Measurements from ENCODE around the gene CHST11.

GRCh38 chr12:104743202-104743580, 286.4 kb downstream of the CHST11 start:
- TF ChIP-seq, protein P1, sequence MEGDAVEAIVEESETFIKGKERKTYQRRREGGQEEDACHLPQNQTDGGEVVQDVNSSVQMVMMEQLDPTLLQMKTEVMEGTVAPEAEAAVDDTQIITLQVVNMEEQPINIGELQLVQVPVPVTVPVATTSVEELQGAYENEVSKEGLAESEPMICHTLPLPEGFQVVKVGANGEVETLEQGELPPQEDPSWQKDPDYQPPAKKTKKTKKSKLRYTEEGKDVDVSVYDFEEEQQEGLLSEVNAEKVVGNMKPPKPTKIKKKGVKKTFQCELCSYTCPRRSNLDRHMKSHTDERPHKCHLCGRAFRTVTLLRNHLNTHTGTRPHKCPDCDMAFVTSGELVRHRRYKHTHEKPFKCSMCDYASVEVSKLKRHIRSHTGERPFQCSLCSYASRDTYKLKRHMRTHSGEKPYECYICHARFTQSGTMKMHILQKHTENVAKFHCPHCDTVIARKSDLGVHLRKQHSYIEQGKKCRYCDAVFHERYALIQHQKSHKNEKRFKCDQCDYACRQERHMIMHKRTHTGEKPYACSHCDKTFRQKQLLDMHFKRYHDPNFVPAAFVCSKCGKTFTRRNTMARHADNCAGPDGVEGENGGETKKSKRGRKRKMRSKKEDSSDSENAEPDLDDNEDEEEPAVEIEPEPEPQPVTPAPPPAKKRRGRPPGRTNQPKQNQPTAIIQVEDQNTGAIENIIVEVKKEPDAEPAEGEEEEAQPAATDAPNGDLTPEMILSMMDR (conservative IDR thresholded peaks at IDR 0.05 in 1 of 2, IDR thresholded peaks at IDR 0.05 in 1 of 2; ENCODE audit: extremely low read depth in 1 of 2, insufficient read depth in 1 of 2, low read depth in 1 of 2, low read length in 2 of 2) = no peak
- TF ChIP-seq EZH2 (IDR thresholded peaks at IDR 0.05; ENCODE audit: borderline replicate concordance, low read length) = no peak
